Sigmoid colon (tissue), 7 donors: Measurements from ENCODE around the gene HDAC4. TPM values are rescaled to one million over a fixed set of nuclear protein-coding genes. Genes with fewer than 3 reads are reported as not detected.

Experiments used
- DNase-seq: peaks from one replicate; pipeline ENCODE4 v3.0.0-alpha.2; 2019
- H3K27ac ChIP-seq, 4 donors: fragments of 200-600 bp; sonication (generic); one replicate each; pipeline ENCODE4 v1.5.1; 2016 to 2019; ENCODE audit warnings: mild to moderate bottlenecking in 1 of 4
- H3K27me3 ChIP-seq, 3 donors: fragments of 200-600 bp; sonication (generic); one replicate each; pipeline ENCODE4 v1.5.1; 2019; ENCODE audit warnings: mild to moderate bottlenecking in 1 of 3
- H3K36me3 ChIP-seq, 4 donors: fragments of 200-600 bp; sonication (generic); one replicate each; pipeline ENCODE4 v1.5.1; 2016 to 2019
- H3K4me1 ChIP-seq, 4 donors: fragments of 200-600 bp; sonication (generic); one replicate each; pipeline ENCODE4 v1.5.1; 2017 to 2019
- H3K4me3 ChIP-seq, 4 donors: fragments of 200-600 bp; sonication (generic); one replicate each; pipeline ENCODE4 v1.5.1; 2017 to 2019; ENCODE audit warnings: mild to moderate bottlenecking in 2 of 4, moderate library complexity in 1 of 4
- H3K9me3 ChIP-seq, 4 donors: fragments of 200-600 bp in 3 of 4; sonication (generic) in 3 of 4; one replicate each; pipeline versions ENCODE4 v1.5.1 to v1.6.1; 2013 to 2019
- CTCF ChIP-seq, 4 experiments: fragments of 450-650 bp in 3 of 4; fragments of 200-600 bp in 1 of 4; IDR thresholded peaks; one replicate each; pipeline ENCODE4 v1.5.1; 2016 to 2019; ENCODE audit warnings: antibody characterized with exemption in 4 of 4, mild to moderate bottlenecking in 3 of 4, moderate library complexity in 2 of 4
- EP300 ChIP-seq, 4 donors: sonication (generic); formaldehyde crosslinking; IDR thresholded peaks; one replicate each; pipeline ENCODE4 v1.6.1; 2017; ENCODE audit warnings: antibody characterized with exemption in 4 of 4
- POLR2A ChIP-seq, 2 donors: fragments of 450-650 bp; IDR thresholded peaks; one replicate each; pipeline ENCODE4 v1.6.1; 2016; ENCODE audit warnings: antibody characterized with exemption in 2 of 2, mild to moderate bottlenecking in 2 of 2, moderate library complexity in 2 of 2
- POLR2AphosphoS5 ChIP-seq, 4 donors: sonication (generic); formaldehyde crosslinking; IDR thresholded peaks; one replicate each; pipeline ENCODE4 v1.6.1; 2017; ENCODE audit warnings: antibody characterized with exemption in 4 of 4
- WGBS, 2 donors: extraction: QIAGEN DNeasy Blood & Tissue Kit; methylation state at CpG; one replicate each; pipeline ENCODE4 v1.1.7; 2013; 5-methylcytosine and 5-hydroxymethylcytosine counted together
- intact Hi-C: fragments of 100-400 bp; cut with DNase I; formaldehyde crosslinking; loops from one replicate; pipeline ENCODE4 v1.15.1; 2023
- polyA plus RNA-seq, 3 donors: library from polyadenylated mRNA; stranded (reverse); fragments of 200-250 nt; gene quantifications; one replicate each; pipeline ENCODE4 v1.2.3, GENCODE V29; 2013
- total RNA-seq, 4 donors: library from RNA; depleted of rRNA; stranded (reverse); fragments of >200 nt; gene quantifications; one replicate each; pipeline ENCODE4 v1.1.0, GENCODE V29; 2016
- donor health status: healthy with polysubstance abuse.
- donor health status: Bipolar disorder and iron deficiency.
- donor health status: healthy.

HDAC4 gene
- total and polyA plus RNA-seq, 7 donors = 1.8 to 196 (median 77.0) TPM

GRCh38 chr2:239291475-239292350 lies 109.1 kb downstream of the HDAC4 start:
- 89 to 94% methylated on average over 30 of the region's 30 CpGs for WGBS, 2 donors
- Histone ChIP-seq H3K4me3 (no peak overlapping the region), H3K27me3 (no peaks in the 10 kb centered on the region), H3K36me3 (no peaks in the 10 kb centered on the region), H3K4me1 (peaks cover 0 to 98% (median 97%) of the 10 kb centered on the region in 4 donors), H3K9me3 (no peaks in the 10 kb centered on the region), H3K27ac (peak overlapping the region; percentile 76 to 97 (median 90))
- DNase-seq = peak; percentile 61
- no peak for TF ChIP-seq CTCF (IDR thresholded peaks at IDR 0.05)
- no peak for TF ChIP-seq EP300 (IDR thresholded peaks at IDR 0.05)
- TF ChIP-seq POLR2A (IDR thresholded peaks at IDR 0.05) = no peak
- no peak for TF ChIP-seq POLR2AphosphoS5 (IDR thresholded peaks at IDR 0.05)
- intact Hi-C loops = no loop called here

- no peak overlapping the region for H3K4me3 ChIP-seq
- 91 to 93% methylated on average over 39 of the region's 39 CpGs for WGBS, 2 donors
- intact Hi-C loops = no loop called here
- TF ChIP-seq EP300 (IDR thresholded peaks at IDR 0.05) (peak in 2 of 4 donors; percentile 35 to 46), POLR2AphosphoS5 (IDR thresholded peaks at IDR 0.05) (peak in 3 of 4 donors; percentile 43 to 45 (median 45)), CTCF (IDR thresholded peaks at IDR 0.05) (no peak), POLR2A (IDR thresholded peaks at IDR 0.05) (no peak)
- H3K9me3 ChIP-seq = no peaks in the 10 kb centered on the region
- peak; percentile 85 for DNase-seq
- peak overlapping the region; percentile 76 to 97 (median 90) for H3K27ac ChIP-seq
- no peaks in the 10 kb centered on the region for H3K36me3 ChIP-seq
- H3K27me3 ChIP-seq = no peaks in the 10 kb centered on the region
- peaks cover 0 to 98% (median 97%) of the 10 kb centered on the region in 4 donors for H3K4me1 ChIP-seq
These were observed 110.0 kb downstream of the HDAC4 start for GRCh38 chr2:239290618-239291474.

GRCh38 chr2:239289545-239289944 lies 111.3 kb downstream of the HDAC4 start:
- peak; percentile 61 for DNase-seq
- Histone ChIP-seq H3K9me3 (no peaks in the 10 kb centered on the region), H3K27ac (peak overlapping the region; percentile 68 to 97 (median 90)), H3K4me1 (peaks cover 0 to 100% (median 100%) of the 10 kb centered on the region in 4 donors), H3K36me3 (no peaks in the 10 kb centered on the region), H3K27me3 (no peaks in the 10 kb centered on the region), H3K4me3 (no peak overlapping the region)
- 55 to 86% methylated on average over 6 of the region's 6 CpGs for WGBS, 2 donors
- no peak for TF ChIP-seq EP300 (IDR thresholded peaks at IDR 0.05)
- intact Hi-C loops = no loop called here

- DNase-seq = peak; percentile 77
- Histone ChIP-seq H3K4me1 (peaks cover 0 to 100% (median 100%) of the 10 kb centered on the region in 4 donors), H3K27me3 (no peaks in the 10 kb centered on the region), H3K27ac (peak overlapping the region; percentile 68 to 97 (median 90)), H3K4me3 (peak overlapping the region in 1 of 4 donors; percentile 4), H3K9me3 (no peaks in the 10 kb centered on the region), H3K36me3 (no peaks in the 10 kb centered on the region)
- WGBS, 2 donors = 38 to 56% methylated on average over 7 of the region's 7 CpGs
- TF ChIP-seq EP300 (IDR thresholded peaks at IDR 0.05) (no peak), POLR2A (IDR thresholded peaks at IDR 0.05) (no peak), POLR2AphosphoS5 (IDR thresholded peaks at IDR 0.05) (peak in 2 of 4 donors; percentile 14 to 47), CTCF (IDR thresholded peaks at IDR 0.05) (no peak)
- intact Hi-C loops = no loop called here
These were observed 111.8 kb downstream of the HDAC4 start for GRCh38 chr2:239288951-239289511.
